H9 (cell line): ENCODE results near the gene MX1. TPM values are rescaled to one million over a fixed set of nuclear protein-coding genes. Genes with fewer than 3 reads are reported as not detected.

Experiments
- DNase-seq: peaks from one replicate; pipeline ENCODE4 v3.0.0-alpha.2; 2017
- H2AFZ ChIP-seq: one replicate; pipeline ENCODE4 v1.6.1; 2013; ENCODE audit warnings: mild to moderate bottlenecking, low read length, control low read depth, moderate library complexity
- H2AK5ac ChIP-seq: 2 replicates; pipeline ENCODE4 v1.6.1; 2013; ENCODE audit warnings: low read length, control low read depth, mixed read lengths; ENCODE audit not compliant: insufficient read length
- H2BK120ac ChIP-seq: one replicate; pipeline ENCODE4 v1.6.1; 2013; ENCODE audit warnings: low read depth, mild to moderate bottlenecking, low read length, control low read depth, inconsistent platforms; ENCODE audit not compliant: poor library complexity, severe bottlenecking
- H2BK12ac ChIP-seq: 2 replicates; pipeline ENCODE4 v1.6.1; 2013; ENCODE audit warnings: low read length, control low read depth, mixed read lengths, low read depth; ENCODE audit not compliant: insufficient read length
- H2BK15ac ChIP-seq: 2 replicates; pipeline ENCODE4 v1.6.1; 2013; ENCODE audit warnings: low read depth, low read length, control low read depth
- H2BK20ac ChIP-seq: one replicate; pipeline ENCODE4 v1.6.1; 2013; ENCODE audit warnings: low read depth, mild to moderate bottlenecking, low read length, control low read depth, inconsistent platforms; ENCODE audit not compliant: poor library complexity, severe bottlenecking
- H2BK5ac ChIP-seq: 2 replicates; pipeline ENCODE4 v1.6.1; 2013; ENCODE audit warnings: low read length, control low read depth, mixed read lengths; ENCODE audit not compliant: insufficient read length
- H3K14ac ChIP-seq: 2 replicates; pipeline ENCODE4 v1.6.1; 2013; ENCODE audit warnings: low read length, control low read depth; ENCODE audit not compliant: insufficient read depth
- H3K18ac ChIP-seq: 2 replicates; pipeline ENCODE4 v1.6.1; 2013; ENCODE audit warnings: low read depth, mild to moderate bottlenecking, mixed read lengths, low read length, control low read depth; ENCODE audit not compliant: insufficient read length
- H3K23ac ChIP-seq: 2 replicates; pipeline ENCODE4 v1.6.1; 2013; ENCODE audit warnings: low read length, control low read depth, mixed read lengths, low read depth; ENCODE audit not compliant: insufficient read length
- H3K23me2 ChIP-seq: 2 replicates; pipeline ENCODE4 v1.6.1; 2013; ENCODE audit warnings: low read depth, mild to moderate bottlenecking, mixed read lengths, low read length, control low read depth; ENCODE audit not compliant: insufficient read length, poor library complexity, severe bottlenecking
- H3K27ac ChIP-seq: 2 replicates; pipeline ENCODE4 v1.5.1; 2013; ENCODE audit warnings: low read length, control low read depth, mixed read lengths, low read depth; ENCODE audit not compliant: insufficient read length
- H3K27me3 ChIP-seq: 2 replicates; pipeline ENCODE4 v1.6.1; 2013; ENCODE audit warnings: low read length, control low read depth, inconsistent platforms; ENCODE audit not compliant: insufficient read depth
- H3K4ac ChIP-seq: 2 replicates; pipeline ENCODE4 v1.6.1; 2013; ENCODE audit warnings: low read depth, mild to moderate bottlenecking, control low read depth, inconsistent platforms, low read length, moderate library complexity
- H3K4me1 ChIP-seq: 2 replicates; pipeline ENCODE4 v1.6.1; 2013; ENCODE audit warnings: low read length, control low read depth, inconsistent platforms; ENCODE audit not compliant: insufficient read depth
- H3K4me2 ChIP-seq: 2 replicates; pipeline ENCODE4 v1.6.1; 2013; ENCODE audit warnings: low read length, control low read depth, mixed read lengths; ENCODE audit not compliant: insufficient read length, insufficient read depth
- H3K56ac ChIP-seq: 2 replicates; pipeline ENCODE4 v1.6.1; 2013; ENCODE audit warnings: low read depth, mild to moderate bottlenecking, mixed read lengths, low read length, control low read depth; ENCODE audit not compliant: insufficient read length
- H3K79me1 ChIP-seq: 2 replicates; pipeline ENCODE4 v1.6.1; 2013; ENCODE audit warnings: low read depth, mild to moderate bottlenecking, moderate library complexity, low read length, control low read depth, inconsistent platforms; ENCODE audit not compliant: insufficient read depth, poor library complexity, severe bottlenecking
- H3K79me2 ChIP-seq: 2 replicates; pipeline ENCODE4 v1.6.1; 2013; ENCODE audit warnings: low read length, control low read depth, inconsistent platforms; ENCODE audit not compliant: insufficient read depth
- H3K9ac ChIP-seq: 2 replicates; pipeline ENCODE4 v1.6.1; 2013; ENCODE audit warnings: low read length, control low read depth, mixed read lengths; ENCODE audit not compliant: insufficient read length; ENCODE audit errors: extremely low read depth
- H3K9me3 ChIP-seq: one replicate; pipeline ENCODE4 v1.6.1; 2013; ENCODE audit warnings: low read depth, low read length, inconsistent platforms; ENCODE audit not compliant: control insufficient read depth
- H3T11ph ChIP-seq: one replicate; pipeline ENCODE4 v1.6.1; 2013; ENCODE audit warnings: mild to moderate bottlenecking, low read length, control low read depth, inconsistent platforms
- H4K20me1 ChIP-seq: one replicate; pipeline ENCODE4 v1.6.1; 2013; ENCODE audit not compliant: control insufficient read depth, insufficient read length, insufficient read depth
- H4K5ac ChIP-seq: 2 replicates; pipeline ENCODE4 v1.6.1; 2013; ENCODE audit warnings: low read depth, mild to moderate bottlenecking, mixed read lengths, low read length, control low read depth; ENCODE audit not compliant: insufficient read length
- H4K8ac ChIP-seq: replicated peaks from 2 replicates; pipeline ENCODE4 v1.6.1; 2013; ENCODE audit warnings: low read length, control low read depth, mixed read lengths, low read depth; ENCODE audit not compliant: insufficient read length
- H4K91ac ChIP-seq: 2 replicates; pipeline ENCODE4 v1.6.1; 2013; ENCODE audit warnings: low read depth, mild to moderate bottlenecking, moderate library complexity, mixed read lengths, low read length, control low read depth; ENCODE audit not compliant: insufficient read length
- H3K27ac Mint-ChIP-seq, 3 experiments: 2 replicates in 2 of 3; 3 replicates in 1 of 3; pipeline ENCODE4 v1.8.0; 2020 to 2021; ENCODE audit warnings: mixed read lengths in 3 of 3, mild to moderate bottlenecking in 1 of 3, moderate library complexity in 1 of 3
- H3K27me3 Mint-ChIP-seq: 2 replicates; pipeline ENCODE4 v1.8.0; 2021; ENCODE audit warnings: low read depth, mild to moderate bottlenecking, moderate library complexity, mixed read lengths
- H3K36me3 Mint-ChIP-seq, 3 experiments: 2 replicates in 2 of 3; 3 replicates in 1 of 3; pipeline ENCODE4 v1.8.0; 2020 to 2021; ENCODE audit warnings: low read depth in 3 of 3, mixed read lengths in 3 of 3; ENCODE audit not compliant: insufficient read depth in 1 of 3
- H3K4me1 Mint-ChIP-seq, 2 experiments: 2 replicates each; pipeline ENCODE4 v1.8.0; 2020; ENCODE audit warnings: mixed read lengths in 2 of 2
- H3K4me3 Mint-ChIP-seq, 2 experiments: 2 replicates in 1 of 2; 3 replicates in 1 of 2; pipeline ENCODE4 v1.8.0; 2020 to 2021; ENCODE audit warnings: mild to moderate bottlenecking in 2 of 2, mixed read lengths in 2 of 2, moderate library complexity in 1 of 2
- H3K9me3 Mint-ChIP-seq, 2 experiments: 2 replicates in 1 of 2; 3 replicates in 1 of 2; pipeline ENCODE4 v1.8.0; 2020; ENCODE audit warnings: mild to moderate bottlenecking in 2 of 2, mixed read lengths in 2 of 2, moderate library complexity in 1 of 2
- WGBS: extraction: QIAGEN DNeasy Blood & Tissue Kit; methylation state at CpG from one replicate; pipeline ENCODE4 v1.1.7; 2013; ENCODE audit warnings: missing lambda C conversion rate, low lambda C conversion rate, mixed read lengths; ENCODE audit not compliant: insufficient read length; ENCODE audit errors: extremely low coverage; 5-methylcytosine and 5-hydroxymethylcytosine counted together
- total RNA-seq: library from RNA; stranded (reverse); gene quantifications from 2 replicates; pipeline ENCODE4 v1.2.1, GENCODE V29; 2021
- TF ChIP-seq, protein P1 (sequence below): fragments of 200-600 bp; sonication (generic); conservative IDR thresholded peaks from 3 replicates; pipeline ENCODE4 v1.8.0; 2021; ENCODE audit warnings: antibody characterized with exemption, mild to moderate bottlenecking

The MX1 gene
- total RNA-seq, 1 experiment from 2014 or later: 6.3 TPM

DNA sequence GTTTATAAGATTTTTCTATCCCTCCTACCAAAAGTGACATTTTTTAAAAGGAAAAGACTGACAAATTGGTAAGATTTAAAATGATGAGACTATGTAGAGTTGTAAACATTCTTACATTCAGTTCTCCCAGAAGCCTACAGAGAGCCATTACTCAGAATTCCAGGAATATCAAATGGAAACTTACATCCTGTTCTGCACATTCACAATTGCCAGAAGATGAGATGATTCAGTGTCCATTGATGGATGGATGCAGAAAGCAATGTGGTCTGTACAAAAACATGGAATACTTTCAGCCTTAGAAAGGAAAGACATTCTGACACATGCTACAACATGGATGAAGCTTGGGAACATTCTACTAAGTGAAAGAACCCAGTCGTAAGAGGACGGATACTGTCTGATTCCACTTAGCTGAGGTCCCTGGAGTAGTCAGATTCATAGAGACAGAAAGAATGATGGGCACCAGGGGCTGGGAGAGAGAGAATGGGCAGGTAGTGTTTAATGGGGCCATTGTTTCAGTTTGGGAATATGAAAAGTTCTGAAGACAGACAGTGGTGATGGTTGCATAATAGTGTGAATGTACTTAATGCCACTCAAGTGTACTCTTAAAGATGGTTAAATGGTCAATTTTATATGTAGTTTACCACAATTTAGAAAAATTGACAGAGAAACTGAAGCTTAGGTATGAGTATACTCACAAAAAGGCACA is 16.6 kb downstream of the MX1 start:
- Histone ChIP-seq H2AFZ (no peak overlapping the region), H3K4ac (no peak overlapping the region), H2BK5ac (no peak overlapping the region), H2BK12ac (no peak overlapping the region), H3K79me2 (no peaks in the 10 kb centered on the region), H3T11ph (no peak overlapping the region), H2BK15ac (no peak overlapping the region), H3K27me3 (no peaks in the 10 kb centered on the region), H2BK20ac (no peak overlapping the region), H3K56ac (no peak overlapping the region), H4K20me1 (no peaks in the 10 kb centered on the region), H2AK5ac (no peak overlapping the region), H4K5ac (no peak overlapping the region), H3K9me3 (no peaks in the 10 kb centered on the region), H3K23me2 (no peaks in the 10 kb centered on the region), H3K4me2 (no peak overlapping the region), H3K9ac (no peak overlapping the region), H4K91ac (no peak overlapping the region), H3K4me1 (no peaks in the 10 kb centered on the region), H3K18ac (no peak overlapping the region), H3K23ac (no peak overlapping the region), H2BK120ac (no peak overlapping the region), H3K27ac (no peak overlapping the region), H3K14ac (no peak overlapping the region), H4K8ac (no peak overlapping the region), H3K79me1 (no peaks in the 10 kb centered on the region)
- no CpG with 5 or more reads among the region's 2 CpGs for WGBS
- H3K9me3 Mint-ChIP-seq: no peaks in the 10 kb centered on the region; a peak in 1 of 5 replicates
- H3K27me3 Mint-ChIP-seq: no peaks in the 10 kb centered on the region; the same call in 1 of the 2 replicates
- peaks cover 0 to 5% (median 3%) of the 10 kb centered on the region in 3 experiments; a peak in 4 of 7 replicates for H3K36me3 Mint-ChIP-seq
- peaks cover 13 to 19% of the 10 kb centered on the region in 2 experiments for H3K4me1 Mint-ChIP-seq
- H3K27ac Mint-ChIP-seq: no peak overlapping the region
- TF ChIP-seq, protein P1, sequence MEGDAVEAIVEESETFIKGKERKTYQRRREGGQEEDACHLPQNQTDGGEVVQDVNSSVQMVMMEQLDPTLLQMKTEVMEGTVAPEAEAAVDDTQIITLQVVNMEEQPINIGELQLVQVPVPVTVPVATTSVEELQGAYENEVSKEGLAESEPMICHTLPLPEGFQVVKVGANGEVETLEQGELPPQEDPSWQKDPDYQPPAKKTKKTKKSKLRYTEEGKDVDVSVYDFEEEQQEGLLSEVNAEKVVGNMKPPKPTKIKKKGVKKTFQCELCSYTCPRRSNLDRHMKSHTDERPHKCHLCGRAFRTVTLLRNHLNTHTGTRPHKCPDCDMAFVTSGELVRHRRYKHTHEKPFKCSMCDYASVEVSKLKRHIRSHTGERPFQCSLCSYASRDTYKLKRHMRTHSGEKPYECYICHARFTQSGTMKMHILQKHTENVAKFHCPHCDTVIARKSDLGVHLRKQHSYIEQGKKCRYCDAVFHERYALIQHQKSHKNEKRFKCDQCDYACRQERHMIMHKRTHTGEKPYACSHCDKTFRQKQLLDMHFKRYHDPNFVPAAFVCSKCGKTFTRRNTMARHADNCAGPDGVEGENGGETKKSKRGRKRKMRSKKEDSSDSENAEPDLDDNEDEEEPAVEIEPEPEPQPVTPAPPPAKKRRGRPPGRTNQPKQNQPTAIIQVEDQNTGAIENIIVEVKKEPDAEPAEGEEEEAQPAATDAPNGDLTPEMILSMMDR: no peak
- H3K4me3 Mint-ChIP-seq: no peak overlapping the region
- no peak for DNase-seq
